Hepatocyte (in vitro differentiated cells): ENCODE measurements around the gene TIGD3.

Experiments
- EZH2 ChIP-seq: fragments of 200-600 bp; sonication (generic); IDR thresholded peaks from 2 replicates; pipeline ENCODE4 v1.6.1; 2016; ENCODE audit warnings: antibody characterized with exemption, mild to moderate bottlenecking, borderline replicate concordance
- TF ChIP-seq, protein P1 (sequence below): fragments of 200-600 bp; sonication (generic); IDR thresholded peaks from 2 replicates; pipeline ENCODE4 v1.5.1; 2016; ENCODE audit warnings: antibody characterized with exemption, mild to moderate bottlenecking; ENCODE audit not compliant: poor library complexity

DNA sequence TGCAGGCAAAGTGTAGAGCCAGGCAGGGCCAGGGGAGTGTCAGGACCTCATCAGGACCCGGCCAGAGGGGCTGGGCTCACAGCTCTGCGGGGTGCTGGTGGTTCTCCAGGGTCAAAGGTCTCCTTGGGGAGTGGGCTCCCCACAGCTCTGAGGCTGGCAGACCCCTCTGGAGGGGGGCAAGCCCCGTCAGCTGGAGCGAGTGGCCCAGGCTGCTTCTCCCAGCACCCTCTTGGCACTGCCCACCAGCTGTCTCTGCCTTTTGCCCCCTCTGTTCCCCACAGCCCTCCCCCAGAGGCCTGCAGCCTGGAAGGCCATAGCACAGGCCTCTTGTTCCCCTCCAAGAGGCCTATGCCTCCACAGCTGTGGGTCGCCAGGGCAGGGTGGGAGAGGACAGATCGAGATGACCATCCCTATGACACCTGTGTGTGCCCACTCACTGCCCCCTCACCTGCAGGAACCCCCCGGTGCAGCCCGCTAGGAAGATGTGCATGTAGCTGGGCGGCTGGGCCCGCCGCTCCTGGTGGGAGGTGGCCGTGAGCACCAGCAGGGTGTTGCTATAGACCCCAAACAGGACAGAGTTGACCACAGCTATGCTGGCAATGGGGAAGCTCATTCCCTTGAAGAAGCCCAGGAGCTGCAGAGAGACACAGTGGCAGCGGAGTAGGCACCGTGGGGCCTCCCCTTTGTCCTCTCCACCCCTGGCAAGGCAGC, 24.5 kb downstream of the TIGD3 start:
- TF ChIP-seq, protein P1, sequence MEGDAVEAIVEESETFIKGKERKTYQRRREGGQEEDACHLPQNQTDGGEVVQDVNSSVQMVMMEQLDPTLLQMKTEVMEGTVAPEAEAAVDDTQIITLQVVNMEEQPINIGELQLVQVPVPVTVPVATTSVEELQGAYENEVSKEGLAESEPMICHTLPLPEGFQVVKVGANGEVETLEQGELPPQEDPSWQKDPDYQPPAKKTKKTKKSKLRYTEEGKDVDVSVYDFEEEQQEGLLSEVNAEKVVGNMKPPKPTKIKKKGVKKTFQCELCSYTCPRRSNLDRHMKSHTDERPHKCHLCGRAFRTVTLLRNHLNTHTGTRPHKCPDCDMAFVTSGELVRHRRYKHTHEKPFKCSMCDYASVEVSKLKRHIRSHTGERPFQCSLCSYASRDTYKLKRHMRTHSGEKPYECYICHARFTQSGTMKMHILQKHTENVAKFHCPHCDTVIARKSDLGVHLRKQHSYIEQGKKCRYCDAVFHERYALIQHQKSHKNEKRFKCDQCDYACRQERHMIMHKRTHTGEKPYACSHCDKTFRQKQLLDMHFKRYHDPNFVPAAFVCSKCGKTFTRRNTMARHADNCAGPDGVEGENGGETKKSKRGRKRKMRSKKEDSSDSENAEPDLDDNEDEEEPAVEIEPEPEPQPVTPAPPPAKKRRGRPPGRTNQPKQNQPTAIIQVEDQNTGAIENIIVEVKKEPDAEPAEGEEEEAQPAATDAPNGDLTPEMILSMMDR: no peak
- TF ChIP-seq EZH2: no peak
